K562 (cell line): ENCODE measurements around the gene GRIK1.

Experiments used
- ERF ChIP-seq: fragments of 450-650 bp; formaldehyde crosslinking; IDR thresholded peaks from 2 replicates; pipeline ENCODE4 v1.4.0; 2020; ENCODE audit warnings: mild to moderate bottlenecking, mixed read lengths
- HDAC1 ChIP-seq, 2 experiments: fragments of 450-650 bp; IDR thresholded peaks; 2 replicates each; pipeline ENCODE4 v1.6.1; 2016 to 2017; ENCODE audit warnings: inconsistent platforms in 1 of 2, mild to moderate bottlenecking in 1 of 2, moderate library complexity in 1 of 2
- HDAC2 ChIP-seq: fragments of 450-650 bp; IDR thresholded peaks from 2 replicates; pipeline ENCODE4 v1.6.1; 2016; ENCODE audit warnings: mild to moderate bottlenecking
- MLLT1 ChIP-seq, 2 experiments: fragments of 450-650 bp; IDR thresholded peaks; 2 replicates each; pipeline ENCODE4 v1.6.1; 2016
- NEUROD1 ChIP-seq: fragments of 150-350 bp; IDR thresholded peaks from 2 replicates; pipeline ENCODE4 v1.6.1; 2014; ENCODE audit warnings: borderline replicate concordance, low read length, low read depth; ENCODE audit not compliant: partially characterized antibody
- NR1H2 ChIP-seq: sonication (generic); formaldehyde crosslinking; IDR thresholded peaks from 2 replicates; pipeline ENCODE4 v1.4.0; 2020; ENCODE audit warnings: mild to moderate bottlenecking, missing genetic modification reagents
- POLR2A ChIP-seq: fragments of 450-650 bp; conservative IDR thresholded peaks from 2 replicates; pipeline ENCODE4 v1.6.1; 2016
- RBM39 ChIP-seq: fragments of 200-400 bp; formaldehyde crosslinking; optimal IDR thresholded peaks from 2 replicates; pipeline ENCODE3; 2018; ENCODE audit warnings: low read depth, low read length
- TBP ChIP-seq: optimal IDR thresholded peaks from 2 replicates; pipeline ENCODE3; 2011; ENCODE audit warnings: low read depth, low read length, improper control_type of control experiment
- TF ChIP-seq, protein P1 (sequence below): sonication (generic); formaldehyde crosslinking; IDR thresholded peaks from 2 replicates; pipeline ENCODE4 v1.8.1; 2023; ENCODE audit warnings: mild to moderate bottlenecking, missing genetic modification reagents
- TF ChIP-seq, protein P2 (sequence below): sonication (generic); formaldehyde crosslinking; IDR thresholded peaks from 2 replicates; pipeline ENCODE4 v1.9.0; 2022; ENCODE audit warnings: mild to moderate bottlenecking, missing genetic modification reagents

- TF ChIP-seq, protein P1, sequence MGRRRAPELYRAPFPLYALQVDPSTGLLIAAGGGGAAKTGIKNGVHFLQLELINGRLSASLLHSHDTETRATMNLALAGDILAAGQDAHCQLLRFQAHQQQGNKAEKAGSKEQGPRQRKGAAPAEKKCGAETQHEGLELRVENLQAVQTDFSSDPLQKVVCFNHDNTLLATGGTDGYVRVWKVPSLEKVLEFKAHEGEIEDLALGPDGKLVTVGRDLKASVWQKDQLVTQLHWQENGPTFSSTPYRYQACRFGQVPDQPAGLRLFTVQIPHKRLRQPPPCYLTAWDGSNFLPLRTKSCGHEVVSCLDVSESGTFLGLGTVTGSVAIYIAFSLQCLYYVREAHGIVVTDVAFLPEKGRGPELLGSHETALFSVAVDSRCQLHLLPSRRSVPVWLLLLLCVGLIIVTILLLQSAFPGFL (CRISPR knock-in tag), result no peak
- TF ChIP-seq HDAC1 (IDR thresholded peaks at IDR 0.05) (no peak), MLLT1 (IDR thresholded peaks at IDR 0.05) (no peak), NR1H2 (CRISPR knock-in tag) (no peak), NEUROD1 (no peak), HDAC2 (no peak), ERF (no peak), TBP (no peak), RBM39 (no peak), POLR2A (no peak)
- TF ChIP-seq, protein P2, sequence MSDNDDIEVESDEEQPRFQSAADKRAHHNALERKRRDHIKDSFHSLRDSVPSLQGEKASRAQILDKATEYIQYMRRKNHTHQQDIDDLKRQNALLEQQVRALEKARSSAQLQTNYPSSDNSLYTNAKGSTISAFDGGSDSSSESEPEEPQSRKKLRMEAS (CRISPR knock-in tag), result no peak
Measured at GRCh38 chr21:29534448-29534847, 405.3 kb downstream of the GRIK1 start.
